Measurements from ENCODE around the gene ADAP1. TPM values are rescaled to one million over a fixed set of nuclear protein-coding genes. Genes with fewer than 3 reads are reported as not detected.

ADAP1 gene
- total and polyA plus RNA-seq, 2 of the 13 experiments (the other 11 are each of a cell fraction or from before 2014, with no cell fraction given): 10.5 to 24.6 TPM

- no peak for TF ChIP-seq HNF4G (IDR thresholded peaks at IDR 0.05; ENCODE audit: borderline replicate concordance, low read depth, low read length)
- TF ChIP-seq HNF4G (CRISPR knock-in tag; IDR thresholded peaks at IDR 0.05; ENCODE audit: borderline replicate concordance, low read depth): no peak; the same call in 1 of the 2 replicates
- peak; percentile 73 for TF ChIP-seq AGO2 (optimal IDR thresholded peaks at IDR 0.05; ENCODE audit: low read depth, low read length)
- peak; percentile 93 for TF ChIP-seq ARNTL (CRISPR knock-in tag; IDR thresholded peaks at IDR 0.05)
- TF ChIP-seq ZNF441 (CRISPR knock-in tag; IDR thresholded peaks at IDR 0.05; ENCODE audit: borderline replicate concordance): peak; percentile 68; the same call in 1 of the 2 replicates
- TF ChIP-seq, protein P1, sequence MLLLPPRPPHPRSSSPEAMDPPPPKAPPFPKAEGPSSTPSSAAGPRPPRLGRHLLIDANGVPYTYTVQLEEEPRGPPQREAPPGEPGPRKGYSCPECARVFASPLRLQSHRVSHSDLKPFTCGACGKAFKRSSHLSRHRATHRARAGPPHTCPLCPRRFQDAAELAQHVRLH (CRISPR knock-in tag; IDR thresholded peaks at IDR 0.05; ENCODE audit: borderline replicate concordance, low read depth): peak; percentile 84; the same call in 1 of the 2 replicates
- TF ChIP-seq ZFY (CRISPR knock-in tag; IDR thresholded peaks at IDR 0.05): peak; percentile 97
- TF ChIP-seq MTA1 (CRISPR knock-in tag; IDR thresholded peaks at IDR 0.05; ENCODE audit: borderline replicate concordance): peak; percentile 82
- no peak for TF ChIP-seq PTBP1 (IDR thresholded peaks at IDR 0.05; ENCODE audit: low read depth, low read length, poor library complexity, severe bottlenecking)
- TF ChIP-seq, protein P2, sequence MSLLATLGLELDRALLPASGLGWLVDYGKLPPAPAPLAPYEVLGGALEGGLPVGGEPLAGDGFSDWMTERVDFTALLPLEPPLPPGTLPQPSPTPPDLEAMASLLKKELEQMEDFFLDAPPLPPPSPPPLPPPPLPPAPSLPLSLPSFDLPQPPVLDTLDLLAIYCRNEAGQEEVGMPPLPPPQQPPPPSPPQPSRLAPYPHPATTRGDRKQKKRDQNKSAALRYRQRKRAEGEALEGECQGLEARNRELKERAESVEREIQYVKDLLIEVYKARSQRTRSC (CRISPR knock-in tag; IDR thresholded peaks at IDR 0.05; ENCODE audit: low read depth): 0 out of 2 replicates have a peak, but pooled peaks have one; percentile 34
- 0 out of 2 replicates have a peak, but pooled peaks have one; percentile 56 for TF ChIP-seq FIP1L1 (IDR thresholded peaks at IDR 0.05; ENCODE audit: borderline replicate concordance, insufficient read depth, low read depth, low read length)
- no peak for TF ChIP-seq JUNB (CRISPR knock-in tag; IDR thresholded peaks at IDR 0.05; ENCODE audit: borderline replicate concordance)
- TF ChIP-seq HMGXB3 (CRISPR knock-in tag; IDR thresholded peaks at IDR 0.05; ENCODE audit: borderline replicate concordance): peak; percentile 60
- 0 out of 2 replicates have a peak, but pooled peaks have one; percentile 22 for TF ChIP-seq RFX5 (IDR thresholded peaks at IDR 0.05; ENCODE audit: low read depth, low read length)
- TF ChIP-seq, protein P3, sequence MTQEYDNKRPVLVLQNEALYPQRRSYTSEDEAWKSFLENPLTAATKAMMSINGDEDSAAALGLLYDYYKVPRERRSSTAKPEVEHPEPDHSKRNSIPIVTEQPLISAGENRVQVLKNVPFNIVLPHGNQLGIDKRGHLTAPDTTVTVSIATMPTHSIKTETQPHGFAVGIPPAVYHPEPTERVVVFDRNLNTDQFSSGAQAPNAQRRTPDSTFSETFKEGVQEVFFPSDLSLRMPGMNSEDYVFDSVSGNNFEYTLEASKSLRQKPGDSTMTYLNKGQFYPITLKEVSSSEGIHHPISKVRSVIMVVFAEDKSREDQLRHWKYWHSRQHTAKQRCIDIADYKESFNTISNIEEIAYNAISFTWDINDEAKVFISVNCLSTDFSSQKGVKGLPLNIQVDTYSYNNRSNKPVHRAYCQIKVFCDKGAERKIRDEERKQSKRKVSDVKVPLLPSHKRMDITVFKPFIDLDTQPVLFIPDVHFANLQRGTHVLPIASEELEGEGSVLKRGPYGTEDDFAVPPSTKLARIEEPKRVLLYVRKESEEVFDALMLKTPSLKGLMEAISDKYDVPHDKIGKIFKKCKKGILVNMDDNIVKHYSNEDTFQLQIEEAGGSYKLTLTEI (CRISPR knock-in tag; conservative IDR thresholded peaks at IDR 0.05): no peak
- 0 out of 2 replicates have a peak, but pooled peaks have one; percentile 56 for TF ChIP-seq ELK4 (CRISPR knock-in tag; IDR thresholded peaks at IDR 0.05; ENCODE audit: borderline replicate concordance)
- TF ChIP-seq ZC3H13 (CRISPR knock-in tag; IDR thresholded peaks at IDR 0.05): peak; percentile 4; the same call in 1 of the 2 replicates
Measured at GRCh38 chr7:957418-958220, 3.1 kb upstream of the ADAP1 start (continued).
